Hematopoietic multipotent progenitor cell (in vitro differentiated cells): ENCODE data around the gene EIF4G3. TPM values are rescaled to one million over a fixed set of nuclear protein-coding genes. Genes with fewer than 3 reads are reported as not detected.
"Not testable (repeated sequence)": the region's sequence is repeated elsewhere in the genome, so short reads cannot be mapped to it uniquely, and the experiment has no call there.

Experiments
- DNase-seq, 3 donors: peaks; one replicate each; pipeline ENCODE4 v3.0.0-alpha.2; 2011 to 2015; ENCODE audit warnings: low read depth in 2 of 3, low spot score in 2 of 3
- total RNA-seq: library from RNA; depleted of rRNA; stranded (reverse); fragments of >200 nt; gene quantifications from one replicate; pipeline ENCODE4 v1.2.3, GENCODE V29; 2012

Gene EIF4G3
- total RNA-seq, 1 donor, result 24.2 TPM

DNA sequence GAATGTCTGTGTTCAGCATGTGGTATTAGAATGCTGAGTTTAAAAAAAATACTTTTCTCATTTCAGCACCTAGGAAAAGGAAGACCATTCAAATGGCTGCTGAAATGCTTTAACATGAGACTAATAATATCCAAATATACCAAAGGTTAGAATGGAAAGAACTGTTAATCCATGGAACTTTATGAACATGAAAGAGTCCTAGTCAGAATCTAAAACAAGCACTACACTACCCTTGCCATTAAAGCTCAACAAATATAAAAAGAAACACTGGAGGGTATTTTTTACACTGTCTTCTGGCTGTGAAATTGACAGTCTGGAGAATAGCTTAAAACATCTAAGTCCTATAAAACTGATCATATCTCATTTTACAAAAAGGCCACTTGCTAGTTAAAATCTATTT lies 276.6 kb downstream of the EIF4G3 start:
- DNase-seq, result no peak

DNA sequence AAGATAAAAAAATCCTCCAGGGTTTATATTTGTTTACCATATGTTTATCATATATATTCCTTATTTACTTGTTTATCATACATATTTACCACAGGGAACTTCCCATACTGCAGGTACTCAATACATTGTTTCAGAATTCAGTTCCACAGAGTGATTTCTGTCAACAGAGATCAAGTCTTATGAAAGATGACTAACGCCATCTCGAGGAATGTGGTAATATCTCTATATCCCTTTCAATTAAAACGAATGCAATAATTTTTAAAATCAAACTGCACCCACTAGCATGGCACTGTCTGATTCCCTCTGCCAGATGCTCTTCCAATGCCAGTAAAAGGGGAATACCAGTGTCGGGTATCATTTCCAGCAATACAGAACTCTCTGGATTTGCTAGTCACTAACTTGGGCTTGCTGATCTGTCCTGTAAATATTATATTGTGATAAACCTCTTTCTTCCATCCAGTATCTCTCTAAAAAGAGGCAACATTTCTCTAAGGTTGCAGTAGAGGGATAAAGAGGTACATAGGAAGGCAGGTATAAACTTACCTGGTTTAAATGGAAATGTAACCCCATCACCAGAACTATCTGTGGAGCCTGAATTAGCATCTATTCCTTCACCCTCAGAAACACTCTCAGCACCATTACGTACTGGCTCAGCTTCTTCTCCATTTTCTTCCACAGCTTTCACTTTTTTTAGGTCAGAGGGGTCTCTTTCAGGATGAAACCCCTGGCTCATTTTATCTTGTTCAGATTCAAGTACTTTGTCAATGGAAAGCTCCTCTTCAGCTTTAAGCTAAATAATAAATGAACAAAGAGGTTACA lies 277.3 kb downstream of the EIF4G3 start:
- no peak for DNase-seq

GRCh38 chr1:20896826-20897225 lies 279.9 kb downstream of the EIF4G3 start:
- no peak for DNase-seq

DNA sequence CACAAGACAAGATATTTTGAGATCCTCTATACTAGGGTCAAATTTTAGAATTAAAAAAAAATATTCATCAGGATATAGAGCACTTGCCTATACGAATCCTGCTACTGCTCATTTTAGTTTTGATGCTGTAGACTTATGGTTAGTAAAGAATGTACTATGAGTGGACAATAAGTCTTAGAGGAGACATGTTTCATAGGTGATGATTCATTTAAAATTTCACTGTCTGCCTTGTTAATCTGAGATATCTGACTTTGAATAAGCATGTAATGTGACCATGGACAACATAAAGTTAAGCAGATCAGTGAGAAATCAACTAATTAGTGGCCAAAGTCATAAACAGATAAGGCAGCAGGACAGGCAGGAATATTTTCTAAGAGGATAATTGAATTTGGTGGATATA lies 282.8 kb downstream of the EIF4G3 start:
- DNase-seq, result no peak

DNA sequence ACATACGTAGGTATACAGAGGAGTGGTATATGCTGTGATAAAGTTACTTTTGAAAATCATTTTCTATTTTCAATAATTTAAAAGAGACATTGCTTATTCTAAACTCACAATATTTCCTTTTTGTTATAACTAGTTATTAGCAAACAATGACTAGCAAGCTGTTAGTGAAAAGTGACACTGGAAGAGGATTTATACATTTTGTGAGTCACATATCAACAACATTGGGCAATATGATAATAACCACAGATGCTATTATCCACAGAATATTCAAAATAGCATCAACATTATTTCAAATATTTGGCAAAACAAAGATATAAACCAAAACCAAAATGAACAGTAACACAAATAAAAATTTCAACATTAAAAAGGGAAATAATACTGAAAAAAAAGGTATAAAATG lies 285.6 kb downstream of the EIF4G3 start:
- no peak for DNase-seq

GRCh38 chr1:20887246-20887645 lies 289.5 kb downstream of the EIF4G3 start:
- DNase-seq, result no peak

DNA sequence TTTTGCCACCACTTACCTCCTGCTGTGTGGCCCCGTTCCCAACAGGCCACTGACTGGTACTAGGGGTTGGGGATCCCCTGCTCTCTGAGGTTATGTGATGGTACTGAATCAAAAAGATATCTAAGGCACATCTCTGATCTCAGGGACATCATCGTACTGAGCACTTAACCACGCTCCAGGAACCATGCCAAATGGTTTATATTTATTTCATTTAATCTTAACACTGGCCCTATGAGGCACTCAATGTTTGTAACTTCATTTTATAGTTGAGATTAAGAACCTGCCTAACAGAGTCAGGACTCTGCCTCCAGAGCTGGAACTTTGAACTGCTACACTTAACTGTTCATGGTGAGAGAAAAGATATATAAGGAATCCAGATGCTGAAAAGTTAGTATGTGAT lies 291.6 kb downstream of the EIF4G3 start:
- no peak for DNase-seq

DNA sequence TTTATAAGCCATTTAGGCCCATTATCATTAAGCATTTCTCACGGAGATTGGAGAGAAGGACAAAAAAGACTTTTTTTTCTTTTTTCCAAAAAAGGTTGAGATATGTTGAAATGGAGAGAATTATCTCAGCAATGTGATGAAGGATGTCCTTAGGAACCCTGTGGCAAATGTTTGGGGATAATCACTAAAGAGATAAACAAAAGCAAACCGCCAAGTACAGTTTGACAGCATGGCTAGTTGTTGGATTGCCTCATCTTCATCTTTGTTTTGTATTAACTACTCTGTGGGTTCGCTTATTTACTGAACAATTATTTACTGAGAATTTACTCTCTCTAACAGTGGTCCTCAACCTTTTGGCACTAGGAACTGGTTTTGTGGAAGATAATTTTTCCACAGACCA lies 292.2 kb downstream of the EIF4G3 start:
- no peak for DNase-seq

GRCh38 chr1:20883766-20884165 lies 292.9 kb downstream of the EIF4G3 start:
- DNase-seq, result no peak

GRCh38 chr1:20882837-20883236 lies 293.9 kb downstream of the EIF4G3 start:
- DNase-seq, result no peak

DNA sequence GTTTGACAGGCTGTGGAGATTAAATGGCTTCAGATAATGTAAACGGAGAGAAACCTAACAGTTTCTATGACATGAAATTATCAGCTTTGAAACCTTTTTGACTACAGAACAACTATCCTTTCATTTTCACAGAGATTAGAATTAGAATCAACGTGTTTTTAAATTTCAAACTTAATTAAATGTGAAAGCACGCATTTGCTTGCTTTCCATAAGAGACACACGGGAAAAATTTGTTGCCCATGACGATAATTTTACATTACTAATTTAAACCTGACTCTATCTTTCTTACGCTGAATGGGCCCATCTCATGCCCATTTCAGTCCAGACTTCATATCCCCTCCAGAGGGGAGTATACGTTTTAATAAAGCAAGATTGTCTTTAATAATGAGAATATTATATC lies 297.9 kb downstream of the EIF4G3 start:
- no peak for DNase-seq

DNA sequence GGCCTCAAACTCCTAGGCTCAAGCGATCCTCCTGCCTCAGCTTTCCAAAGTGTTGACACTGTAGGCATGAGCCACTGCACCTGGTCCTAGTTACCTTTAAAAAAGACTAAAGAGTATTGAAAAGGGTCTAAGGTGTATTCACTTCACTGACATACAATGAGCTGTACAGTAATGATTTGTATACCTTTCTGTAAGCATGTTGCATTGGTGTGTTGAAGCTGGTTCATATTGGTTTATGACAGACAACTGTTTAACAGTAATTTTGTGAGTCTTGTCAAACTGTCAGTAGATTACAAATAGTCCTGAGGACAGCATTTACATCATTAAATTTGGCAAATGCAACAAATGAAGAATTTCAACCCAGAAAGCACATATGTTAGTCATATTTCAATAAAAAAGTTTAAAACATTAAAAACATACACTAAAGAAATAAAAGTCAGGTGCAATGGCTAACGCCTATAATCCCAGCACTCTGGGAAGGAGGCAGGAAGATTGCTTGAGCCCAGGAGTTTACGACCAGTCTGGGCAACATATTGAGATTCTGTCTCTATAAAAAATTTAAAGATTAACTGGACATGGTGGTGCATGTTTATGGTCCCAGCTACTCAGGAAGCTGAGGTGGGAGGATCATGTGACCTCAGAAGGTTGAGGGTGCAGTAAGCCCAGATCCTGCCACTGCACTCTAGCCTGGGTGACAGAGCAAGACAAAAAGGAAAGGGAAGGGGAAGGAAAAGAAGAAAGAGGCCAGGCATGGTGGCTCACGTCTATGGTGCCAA lies 301.3 kb downstream of the EIF4G3 start:
- no peak for DNase-seq

DNA sequence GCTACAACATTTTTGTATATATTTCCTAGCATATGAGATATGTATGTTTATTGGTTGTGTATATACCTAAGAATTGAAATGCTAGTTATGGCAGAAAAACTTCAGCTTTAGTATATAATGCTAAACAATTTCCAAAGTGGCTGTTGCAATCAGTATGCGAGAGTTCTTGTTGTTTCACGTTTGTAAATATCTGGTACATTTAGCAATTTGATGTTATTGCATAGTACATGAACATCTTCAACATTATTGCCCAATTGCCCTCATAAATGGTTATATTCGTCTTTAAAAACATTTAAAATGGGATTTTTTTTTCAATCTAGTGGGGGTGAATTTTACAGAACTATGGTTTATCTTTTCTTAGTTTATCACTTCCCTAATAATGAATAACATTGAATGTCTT lies 303.4 kb downstream of the EIF4G3 start:
- no peak for DNase-seq

GRCh38 chr1:20871419-20871818 lies 305.3 kb downstream of the EIF4G3 start:
- no peak for DNase-seq

DNA sequence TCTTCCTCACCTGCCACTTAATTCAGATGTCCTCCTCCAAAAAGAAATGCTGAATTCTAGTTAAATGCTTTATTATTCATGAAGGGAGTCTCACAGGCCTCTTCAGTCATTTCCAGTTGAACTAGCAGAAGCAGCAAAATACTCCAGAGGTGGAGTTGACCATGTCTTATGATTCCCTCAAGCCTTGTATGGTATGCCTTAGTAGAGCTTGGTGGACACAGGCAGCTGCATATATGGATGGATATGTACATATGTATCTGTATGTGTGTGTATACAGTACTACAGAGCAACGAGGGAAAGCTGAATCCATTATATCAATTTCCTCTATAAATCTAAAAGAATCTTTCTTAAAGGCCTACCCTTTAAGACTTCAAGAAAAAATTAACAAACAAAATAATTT lies 306.0 kb downstream of the EIF4G3 start:
- DNase-seq, result no peak

- DNase-seq, result no peak
Measured at GRCh38 chr1:20868263-20868662, 308.4 kb downstream of the EIF4G3 start.

DNA sequence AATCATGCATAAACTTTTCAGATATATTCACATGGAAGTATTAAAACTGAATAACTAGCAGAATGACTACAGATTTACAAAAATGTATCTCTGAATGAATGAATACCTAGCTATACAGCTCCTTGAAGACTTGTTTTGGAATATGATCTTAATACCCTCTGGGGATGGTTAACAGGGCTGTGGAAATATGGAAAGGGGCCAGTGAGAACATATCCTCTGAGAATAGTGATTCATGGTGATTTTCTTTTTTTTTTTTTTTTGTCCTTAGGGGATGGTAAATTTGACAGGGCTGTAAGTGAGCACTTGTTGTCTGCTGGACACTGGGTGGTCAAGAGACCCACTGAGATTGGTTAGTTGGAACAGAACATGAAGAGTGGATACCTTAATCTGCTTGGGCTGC lies 308.9 kb downstream of the EIF4G3 start:
- DNase-seq, result no peak

- no peak for DNase-seq
Measured at GRCh38 chr1:20867062-20867461, 309.6 kb downstream of the EIF4G3 start.

DNA sequence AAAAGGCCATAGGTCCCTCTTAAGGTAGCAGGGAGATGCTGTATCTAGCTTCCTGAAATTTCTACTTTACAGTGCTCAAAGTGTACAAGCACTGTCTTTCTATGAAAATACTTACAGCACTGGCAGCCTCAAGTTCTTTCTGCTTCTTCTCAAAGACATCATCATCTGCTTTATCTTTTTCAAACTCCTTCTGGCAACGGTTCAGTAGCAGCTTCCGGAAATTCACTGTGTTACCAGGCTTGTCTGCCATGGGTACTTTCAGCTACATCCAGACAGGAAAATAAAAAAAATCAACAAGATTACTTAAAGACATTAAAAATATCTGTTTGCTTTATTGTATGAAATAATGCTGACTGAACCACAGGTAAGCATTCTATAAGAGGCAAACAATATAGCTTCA lies 311.7 kb downstream of the EIF4G3 start:
- no peak for DNase-seq

DNA sequence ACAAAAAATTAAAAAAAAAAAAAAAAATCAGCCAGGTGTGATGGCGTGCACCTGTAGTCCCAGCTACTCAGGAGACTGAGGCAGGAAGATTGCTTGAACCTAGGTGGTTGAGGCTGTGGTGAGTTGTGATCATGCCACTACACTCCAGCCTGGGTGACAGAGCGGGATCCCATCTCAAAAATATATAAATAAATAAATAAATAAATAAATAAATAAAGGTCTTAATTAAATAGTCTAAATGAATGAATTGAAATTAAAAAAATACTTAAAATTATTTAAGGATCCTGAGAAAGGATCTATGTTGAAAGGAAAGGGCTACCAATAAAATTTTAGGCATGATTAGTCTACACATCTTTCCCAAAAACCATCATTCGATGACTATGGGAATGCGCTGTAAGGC lies 322.2 kb downstream of the EIF4G3 start:
- DNase-seq, result no peak

GRCh38 chr1:20851791-20852190 lies 324.9 kb downstream of the EIF4G3 start:
- DNase-seq, result not testable (repeated sequence)

DNA sequence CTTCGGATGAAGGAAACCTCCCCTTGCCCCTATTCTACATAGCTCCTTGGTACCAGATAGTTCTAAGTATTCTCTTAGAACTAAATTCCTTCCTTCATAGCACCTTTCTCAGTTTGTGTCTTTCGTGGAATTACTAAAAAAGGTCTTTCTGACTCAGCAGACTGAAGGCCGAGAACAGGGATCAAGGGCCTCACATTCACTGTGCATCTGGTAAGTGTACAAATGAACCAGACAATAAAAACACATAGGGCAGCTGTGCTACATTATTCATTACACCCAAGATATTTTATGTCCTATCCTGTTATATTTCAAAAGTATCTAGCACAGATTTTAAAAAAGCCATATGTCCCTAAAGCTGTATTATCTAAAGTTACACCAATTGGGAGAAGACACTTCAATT lies 326.7 kb downstream of the EIF4G3 start:
- no peak for DNase-seq
